ENCODE data around the gene TSPOAP1. TPM values are rescaled to one million over a fixed set of nuclear protein-coding genes. Genes with fewer than 3 reads are reported as not detected.

Gene TSPOAP1
- total and polyA plus RNA-seq, 4 donors = 4.3 to 46.7 (median 15.0) TPM

DNA sequence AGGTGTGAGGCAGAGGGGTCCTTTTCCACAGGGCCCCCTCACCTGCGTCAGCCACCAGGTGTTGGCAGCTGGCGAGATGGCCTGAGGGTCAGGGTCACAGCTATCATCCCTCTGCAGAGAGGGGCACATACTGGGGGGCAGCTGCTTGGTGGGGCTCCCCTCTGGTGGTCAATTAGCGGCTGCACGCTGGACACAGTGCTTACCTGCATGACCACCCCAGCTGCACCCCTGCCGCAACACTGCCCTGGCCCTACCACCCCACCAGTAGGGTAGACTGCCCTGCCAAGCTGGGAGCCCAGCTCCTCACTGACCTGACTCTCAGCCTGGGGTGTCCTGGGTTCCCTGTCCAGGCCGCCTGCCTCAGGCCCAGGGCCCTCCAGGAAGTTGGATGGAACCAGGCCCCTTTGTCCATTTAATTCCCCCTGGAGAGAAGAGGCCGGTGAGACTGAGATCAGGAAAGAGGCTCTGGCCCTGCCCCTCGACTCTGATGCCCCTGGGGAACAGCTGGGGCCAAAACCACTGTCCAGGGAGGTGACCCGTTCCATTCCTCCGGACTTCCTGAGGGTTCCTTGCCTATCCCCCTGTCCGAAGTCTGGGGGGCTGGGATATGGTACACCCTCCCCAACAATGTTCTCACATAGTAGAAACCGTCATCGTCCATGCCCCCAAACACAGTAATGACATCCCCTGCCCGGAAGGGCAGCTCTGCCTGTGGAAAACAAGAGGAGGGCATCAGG is 23.7 kb downstream of the TSPOAP1 start:
- H3K4me1 ChIP-seq (ENCODE audit: control insufficient read depth in 1 of 2, insufficient read depth in 2 of 2, low read length in 2 of 2) = no peaks in the 10 kb centered on the region
- no peaks in the 10 kb centered on the region for H3K9me3 ChIP-seq (ENCODE audit: control insufficient read depth, low read length)
- no peak overlapping the region for H3K4me3 ChIP-seq (ENCODE audit: low read length in 2 of 2)
- H3K27me3 ChIP-seq (ENCODE audit: control insufficient read depth in 1 of 2, insufficient read depth in 2 of 2, low read length in 1 of 2) = no peaks in the 10 kb centered on the region
- ATAC-seq (ENCODE audit: low FRiP score) = no peak
- peak in 1 of 2 donors; percentile 69 for DNase-seq
- 87 to 89% methylated on average over 14 of the region's 14 CpGs for WGBS, 2 donors
- no peaks in the 10 kb centered on the region for H3K36me3 ChIP-seq (ENCODE audit: control insufficient read depth in 1 of 2, insufficient read depth in 2 of 2, low read length in 1 of 2)
- intact Hi-C loops (cut with DNase I) = no loop called here
- H3K27ac ChIP-seq (ENCODE audit: low read depth in 1 of 2, low read length in 2 of 2) = no peak overlapping the region

DNA sequence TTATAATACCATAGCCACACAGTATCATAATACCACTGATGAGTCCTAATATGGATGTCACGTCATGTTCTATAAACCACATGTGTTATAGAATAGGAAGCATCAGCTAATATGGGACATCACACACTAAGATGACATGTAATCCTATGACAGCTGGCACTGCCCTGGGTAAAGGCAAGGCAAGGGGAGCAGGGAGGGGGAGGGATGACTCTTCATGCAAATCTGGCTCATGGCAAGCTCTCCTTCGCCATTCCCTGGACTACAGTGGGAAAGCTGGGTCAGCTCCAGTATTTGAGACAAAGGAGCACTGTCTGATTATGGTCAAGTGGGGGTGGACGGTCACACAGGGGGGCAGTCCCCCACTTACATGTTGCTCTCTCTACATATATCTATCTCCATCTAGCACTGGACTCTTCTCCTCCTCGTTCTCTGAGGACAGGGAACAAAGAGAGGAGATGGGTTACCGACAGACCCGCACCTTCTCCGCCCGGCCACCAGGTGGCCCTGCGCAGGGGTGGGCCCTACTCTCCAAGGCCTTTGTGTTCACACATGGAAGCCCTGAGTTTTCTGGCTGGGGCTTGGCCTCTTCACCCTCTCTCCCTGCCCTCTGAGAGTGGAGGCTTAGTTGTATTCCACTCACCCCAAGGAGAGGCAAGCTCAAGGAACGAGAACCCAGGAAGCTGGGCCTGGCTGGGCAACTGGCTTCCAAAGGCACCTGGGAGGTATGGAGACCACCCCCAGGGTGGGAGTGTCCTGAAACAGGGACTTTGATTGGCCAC is 24.4 kb downstream of the TSPOAP1 start:
- no peaks in the 10 kb centered on the region for H3K9me3 ChIP-seq (ENCODE audit: control insufficient read depth, low read length)
- no peak overlapping the region for H3K27ac ChIP-seq (ENCODE audit: low read depth in 1 of 2, low read length in 2 of 2)
- H3K27me3 ChIP-seq (ENCODE audit: control insufficient read depth in 1 of 2, insufficient read depth in 2 of 2, low read length in 1 of 2) = no peaks in the 10 kb centered on the region
- ATAC-seq (ENCODE audit: low FRiP score) (no peak), DNase-seq (peak in 1 of 2 donors; percentile 75)
- intact Hi-C loops (cut with DNase I) = no loop called here
- H3K36me3 ChIP-seq (ENCODE audit: control insufficient read depth in 1 of 2, insufficient read depth in 2 of 2, low read length in 1 of 2) = no peaks in the 10 kb centered on the region
- H3K4me3 ChIP-seq (ENCODE audit: low read length in 2 of 2) = no peak overlapping the region
- WGBS, 2 donors = 57 to 58% methylated on average over 10 of the region's 10 CpGs
- no peaks in the 10 kb centered on the region for H3K4me1 ChIP-seq (ENCODE audit: control insufficient read depth in 1 of 2, insufficient read depth in 2 of 2, low read length in 2 of 2)

DNA sequence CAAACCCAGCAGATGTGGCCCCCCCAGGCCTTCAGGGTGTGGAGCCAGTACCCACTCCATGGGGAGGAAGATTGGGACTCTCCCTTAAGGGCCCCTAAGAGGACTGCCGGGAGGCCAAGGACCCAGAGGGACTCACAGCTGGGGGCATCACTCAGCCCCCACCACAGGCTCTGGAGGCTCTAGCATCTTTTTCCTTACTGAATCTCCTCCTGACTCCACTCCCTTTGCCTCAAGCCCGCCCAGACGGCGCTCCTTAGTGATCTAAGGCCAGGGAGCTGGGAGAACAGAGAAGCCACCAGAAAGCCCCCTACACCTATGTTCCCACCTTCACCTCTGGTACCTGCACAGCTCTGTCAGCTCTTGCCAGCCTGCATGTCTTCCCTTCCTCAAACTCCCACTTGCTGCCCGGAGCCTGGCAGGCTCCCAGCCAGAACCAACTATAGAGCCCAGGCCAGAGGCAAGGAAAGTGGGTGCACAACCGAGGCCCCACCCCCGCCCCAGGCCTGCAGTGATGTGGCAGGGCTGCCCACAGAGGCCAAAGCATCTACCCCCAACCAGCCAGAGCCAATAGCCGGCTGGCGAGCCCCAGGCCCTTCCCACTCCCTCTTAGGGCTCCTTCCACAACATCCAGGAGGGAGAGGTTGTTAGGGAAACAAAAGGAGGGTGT is 25.5 kb downstream of the TSPOAP1 start:
- peak in 1 of 2 donors; percentile 66 for DNase-seq

DNA sequence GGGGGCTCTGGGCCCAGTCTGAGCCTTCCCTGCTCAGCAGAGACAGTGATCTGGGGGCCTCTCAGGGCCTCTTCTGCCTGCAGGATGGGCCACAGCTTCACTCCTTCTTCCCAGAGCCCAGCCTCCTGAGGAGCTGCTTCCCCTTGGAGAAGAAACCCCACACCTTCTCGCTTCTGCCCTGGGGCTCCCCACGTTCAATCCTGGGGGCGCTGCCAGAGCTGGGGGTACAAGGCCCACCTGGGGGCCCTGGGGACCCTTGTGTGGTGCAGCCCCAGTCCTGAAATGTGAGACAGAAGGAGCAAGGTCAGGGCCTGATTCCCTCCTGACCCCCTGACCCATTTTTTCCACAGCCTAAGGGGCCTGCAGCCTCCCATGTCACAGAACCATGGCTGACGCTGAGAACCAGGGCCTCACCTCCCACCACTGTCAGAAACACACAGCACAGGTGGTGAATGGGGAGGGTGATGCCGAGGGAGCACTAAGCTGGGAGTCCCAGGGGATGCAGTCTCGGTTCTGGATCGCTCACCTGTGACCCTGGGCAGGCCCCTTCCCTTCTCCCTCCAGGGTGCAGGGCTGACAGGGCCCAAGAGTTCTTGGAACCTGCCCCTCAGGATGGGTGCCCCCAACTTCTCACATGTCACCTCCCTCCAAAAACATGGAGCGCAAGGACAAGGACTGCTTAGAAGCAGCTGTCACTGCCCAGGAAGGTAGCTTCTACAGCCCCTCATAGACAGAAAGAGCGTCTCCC is 26.2 kb downstream of the TSPOAP1 start:
- 91 to 94% methylated on average over 9 of the region's 9 CpGs for whole genome bisulfite sequencing, 2 donors
- H3K27ac ChIP-seq (ENCODE audit: low read depth in 1 of 2, low read length in 2 of 2) = no peak overlapping the region
- no peaks in the 10 kb centered on the region for H3K9me3 ChIP-seq (ENCODE audit: control insufficient read depth, low read length)
- no peaks in the 10 kb centered on the region for H3K36me3 ChIP-seq (ENCODE audit: control insufficient read depth in 1 of 2, insufficient read depth in 2 of 2, low read length in 1 of 2)
- no peaks in the 10 kb centered on the region for H3K27me3 ChIP-seq (ENCODE audit: control insufficient read depth in 1 of 2, insufficient read depth in 2 of 2, low read length in 1 of 2)
- DNase-seq = peak in 1 of 2 donors; percentile 51
- no peaks in the 10 kb centered on the region for H3K4me1 ChIP-seq (ENCODE audit: control insufficient read depth in 1 of 2, insufficient read depth in 2 of 2, low read length in 2 of 2)
- intact Hi-C loops (cut with DNase I) = no loop called here
- ATAC-seq (ENCODE audit: low FRiP score) = no peak
- no peak overlapping the region for H3K4me3 ChIP-seq (ENCODE audit: low read length in 2 of 2)

More for the DNA sequence above, 25.5 kb downstream of the TSPOAP1 start:
- intact Hi-C loops (cut with DNase I) = no loop called here
- Histone ChIP-seq H3K27ac (ENCODE audit: low read depth in 1 of 2, low read length in 2 of 2) (no peak overlapping the region), H3K4me3 (ENCODE audit: low read length in 2 of 2) (no peak overlapping the region), H3K36me3 (ENCODE audit: control insufficient read depth in 1 of 2, insufficient read depth in 2 of 2, low read length in 1 of 2) (no peaks in the 10 kb centered on the region), H3K27me3 (ENCODE audit: control insufficient read depth in 1 of 2, insufficient read depth in 2 of 2, low read length in 1 of 2) (no peaks in the 10 kb centered on the region), H3K4me1 (ENCODE audit: control insufficient read depth in 1 of 2, insufficient read depth in 2 of 2, low read length in 2 of 2) (no peaks in the 10 kb centered on the region), H3K9me3 (ENCODE audit: control insufficient read depth, low read length) (no peaks in the 10 kb centered on the region)
- WGBS, 2 donors = 76 to 86% methylated on average over 9 of the region's 9 CpGs
- no peak for ATAC-seq (ENCODE audit: low FRiP score)

DNA sequence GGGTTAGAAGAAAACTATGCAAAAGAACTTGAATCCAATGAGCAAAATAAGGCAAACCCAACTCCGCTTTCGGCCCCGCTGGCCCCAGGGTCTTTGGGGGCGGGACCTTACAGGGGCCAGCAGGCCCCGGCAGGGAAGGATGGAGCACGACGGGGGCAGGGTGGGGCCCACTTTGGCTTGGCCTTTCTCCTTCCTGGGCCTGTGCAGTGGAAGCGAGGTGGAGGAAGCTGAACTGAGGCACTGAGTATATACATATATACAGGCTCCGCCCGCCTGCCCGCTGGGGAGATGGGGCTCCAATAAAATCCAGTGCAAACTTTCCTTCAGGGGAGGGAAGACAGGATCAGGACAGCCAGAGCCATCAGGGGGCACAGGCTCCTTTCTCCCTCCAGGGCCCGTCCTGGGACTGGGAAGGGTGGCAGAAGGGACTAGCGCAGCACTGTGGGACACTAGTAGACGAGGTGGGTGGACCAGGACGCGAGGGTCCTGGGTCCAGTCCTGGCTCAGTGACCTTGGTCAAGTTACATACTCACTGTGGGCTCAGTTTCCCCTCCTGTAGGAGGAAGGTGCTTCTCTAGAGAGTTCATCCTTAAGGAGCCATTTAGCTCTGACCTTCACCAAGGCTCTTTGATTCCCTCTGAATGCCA is 27.0 kb downstream of the TSPOAP1 start:
- WGBS, 2 donors = 83 to 84% methylated on average over 15 to 16 of the region's 16 CpGs

DNA sequence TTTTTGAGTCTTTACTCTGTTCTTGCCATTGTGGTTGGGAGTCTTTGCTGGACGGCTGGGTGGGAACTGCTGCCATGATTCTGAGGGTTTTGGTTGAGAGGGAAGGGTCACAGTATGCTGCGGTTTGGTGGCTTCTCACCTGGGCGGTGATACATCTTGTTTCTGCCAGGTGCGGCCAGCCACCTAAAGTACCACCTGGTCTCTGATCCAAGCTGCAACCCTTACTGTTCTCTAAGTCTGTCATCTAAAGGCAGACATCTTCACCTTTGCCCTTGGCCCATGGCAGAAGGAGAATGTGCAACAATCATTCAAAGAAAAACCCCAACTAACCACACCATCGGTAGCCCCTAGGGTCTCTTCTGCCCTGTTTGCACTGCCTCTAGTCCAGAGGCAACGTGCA is 28.3 kb downstream of the TSPOAP1 start:
- H3K27me3 ChIP-seq (ENCODE audit: control insufficient read depth in 1 of 2, insufficient read depth in 2 of 2, low read length in 1 of 2) = no peaks in the 10 kb centered on the region
- no peak overlapping the region for H3K4me3 ChIP-seq (ENCODE audit: low read length in 2 of 2)
- no peak overlapping the region for H3K27ac ChIP-seq (ENCODE audit: low read depth in 1 of 2, low read length in 2 of 2)
- no peaks in the 10 kb centered on the region for H3K9me3 ChIP-seq (ENCODE audit: control insufficient read depth, low read length)
- intact Hi-C loops (cut with DNase I) = no loop called here
- no peaks in the 10 kb centered on the region for H3K36me3 ChIP-seq (ENCODE audit: control insufficient read depth in 1 of 2, insufficient read depth in 2 of 2, low read length in 1 of 2)
- H3K4me1 ChIP-seq (ENCODE audit: control insufficient read depth in 1 of 2, insufficient read depth in 2 of 2, low read length in 2 of 2) = no peaks in the 10 kb centered on the region
- DNase-seq (no peak), ATAC-seq (ENCODE audit: low FRiP score) (no peak)
- WGBS, 2 donors = 76 to 79% methylated on average over 6 of the region's 6 CpGs

More for the DNA sequence above, 27.0 kb downstream of the TSPOAP1 start:
- no peaks in the 10 kb centered on the region for H3K36me3 ChIP-seq (ENCODE audit: control insufficient read depth in 1 of 2, insufficient read depth in 2 of 2, low read length in 1 of 2)
- H3K27ac ChIP-seq (ENCODE audit: low read depth in 1 of 2, low read length in 2 of 2) = no peak overlapping the region
- intact Hi-C loops (cut with DNase I) = no loop called here
- DNase-seq = no peak
- no peaks in the 10 kb centered on the region for H3K27me3 ChIP-seq (ENCODE audit: control insufficient read depth in 1 of 2, insufficient read depth in 2 of 2, low read length in 1 of 2)
- no peak overlapping the region for H3K4me3 ChIP-seq (ENCODE audit: low read length in 2 of 2)
- no peaks in the 10 kb centered on the region for H3K9me3 ChIP-seq (ENCODE audit: control insufficient read depth, low read length)
- no peaks in the 10 kb centered on the region for H3K4me1 ChIP-seq (ENCODE audit: control insufficient read depth in 1 of 2, insufficient read depth in 2 of 2, low read length in 2 of 2)
- no peak for ATAC-seq (ENCODE audit: low FRiP score)

DNA sequence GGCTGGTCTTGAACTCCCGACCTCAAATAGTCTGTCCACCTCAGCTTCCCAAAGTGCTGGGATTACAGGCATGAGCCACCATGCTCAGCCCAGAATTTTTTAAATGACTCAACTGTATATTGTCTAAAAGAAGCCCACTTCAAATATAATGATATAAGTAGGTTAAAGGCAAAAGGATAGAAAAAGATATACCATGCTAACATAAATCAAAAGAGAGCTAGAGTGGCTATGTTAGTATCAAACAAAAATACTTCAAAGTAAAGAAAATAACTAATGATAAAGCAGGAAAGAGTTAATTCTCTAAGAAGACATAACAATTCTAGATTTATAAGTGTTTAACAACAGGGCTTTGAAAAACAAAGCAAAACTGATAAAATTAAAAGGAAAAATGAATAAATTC is 34.6 kb downstream of the TSPOAP1 start:
- intact Hi-C loops (cut with DNase I) = no loop called here
- no peaks in the 10 kb centered on the region for H3K36me3 ChIP-seq (ENCODE audit: control insufficient read depth in 1 of 2, insufficient read depth in 2 of 2, low read length in 1 of 2)
- no peak for ATAC-seq (ENCODE audit: low FRiP score)
- no peaks in the 10 kb centered on the region for H3K4me1 ChIP-seq (ENCODE audit: control insufficient read depth in 1 of 2, insufficient read depth in 2 of 2, low read length in 2 of 2)
- no peak for DNase-seq
- no peaks in the 10 kb centered on the region for H3K9me3 ChIP-seq (ENCODE audit: control insufficient read depth, low read length)
- 86 to 90% methylated on average over 1 of the region's 1 CpG for WGBS, 2 donors
- H3K27ac ChIP-seq (ENCODE audit: low read depth in 1 of 2, low read length in 2 of 2) = no peak overlapping the region
- no peak overlapping the region for H3K4me3 ChIP-seq (ENCODE audit: low read length in 2 of 2)
- no peaks in the 10 kb centered on the region for H3K27me3 ChIP-seq (ENCODE audit: control insufficient read depth in 1 of 2, insufficient read depth in 2 of 2, low read length in 1 of 2)

DNA sequence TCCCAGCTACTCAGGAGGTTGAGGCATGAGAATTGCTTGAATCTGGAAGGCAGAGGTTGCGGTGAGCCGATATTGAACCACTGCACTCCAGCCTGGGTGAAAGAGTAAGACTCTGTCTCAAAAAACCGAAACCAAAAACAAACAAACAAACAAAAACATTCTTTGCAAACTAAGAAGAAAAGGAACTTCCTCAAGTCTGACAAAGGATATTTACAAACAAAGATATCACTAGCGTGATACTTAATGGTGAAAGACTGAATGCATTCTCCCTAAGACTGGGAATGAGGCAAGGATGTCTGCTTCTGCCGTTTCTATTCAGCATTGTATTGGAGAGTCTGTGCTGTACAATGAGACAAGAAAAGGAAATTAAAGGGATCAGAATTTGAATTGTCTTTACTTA is 37.3 kb downstream of the TSPOAP1 start:
- ATAC-seq (ENCODE audit: low FRiP score) = no peak
- no peaks in the 10 kb centered on the region for H3K4me1 ChIP-seq (ENCODE audit: control insufficient read depth in 1 of 2, insufficient read depth in 2 of 2, low read length in 2 of 2)
- no peak overlapping the region for H3K27ac ChIP-seq (ENCODE audit: low read depth in 1 of 2, low read length in 2 of 2)
- peak in 1 of 2 donors; percentile 34 for DNase-seq
- 79 to 85% methylated on average over 5 of the region's 5 CpGs for WGBS, 2 donors
- H3K9me3 ChIP-seq (ENCODE audit: control insufficient read depth, low read length) = no peaks in the 10 kb centered on the region
- H3K27me3 ChIP-seq (ENCODE audit: control insufficient read depth in 1 of 2, insufficient read depth in 2 of 2, low read length in 1 of 2) = no peaks in the 10 kb centered on the region
- intact Hi-C loops (cut with DNase I) = no loop called here
- no peaks in the 10 kb centered on the region for H3K36me3 ChIP-seq (ENCODE audit: control insufficient read depth in 1 of 2, insufficient read depth in 2 of 2, low read length in 1 of 2)
- H3K4me3 ChIP-seq (ENCODE audit: low read length in 2 of 2) = no peak overlapping the region
